Epithelial cell of prostate (primary cell): ENCODE results near the gene OR10H5.
"Not testable (repeated sequence)": the region's sequence is repeated elsewhere in the genome, so short reads cannot be mapped to it uniquely, and the experiment has no call there.

ENCODE experiments used
- DNase-seq: peaks from one replicate; pipeline ENCODE4 v3.0.0-alpha.2; 2011; ENCODE audit warnings: low read depth, low spot score
- H3K27ac ChIP-seq: fragments of 450-650 bp; 2 replicates; pipeline ENCODE4 v1.5.1; 2017; ENCODE audit warnings: mild to moderate bottlenecking

OR10H5 gene

GRCh38 chr19:15810335-15810734, 22.9 kb downstream of the OR10H5 start:
- no peak for DNase-seq
- no peak overlapping the region for H3K27ac ChIP-seq

DNA sequence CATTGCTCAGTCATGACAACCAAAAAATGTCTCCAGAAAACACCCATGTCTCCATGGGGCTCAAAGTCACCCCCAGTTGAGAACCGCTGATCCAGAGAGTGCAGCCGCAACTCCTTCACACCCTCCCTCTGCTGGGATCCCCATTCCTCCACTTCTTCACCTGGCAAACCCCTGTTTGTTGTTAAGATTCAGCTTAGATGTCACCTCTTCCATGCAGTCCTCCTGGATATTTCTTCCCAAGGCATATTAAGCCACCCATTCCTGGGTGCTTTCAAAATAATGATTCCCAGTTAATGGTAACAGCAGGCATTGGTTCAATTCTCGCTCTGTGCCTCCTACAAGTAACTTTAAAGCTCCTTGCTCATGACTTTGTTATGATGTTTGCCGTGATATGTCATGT, 24.0 kb downstream of the OR10H5 start:
- DNase-seq, result no peak
- no peak overlapping the region for H3K27ac ChIP-seq

DNA sequence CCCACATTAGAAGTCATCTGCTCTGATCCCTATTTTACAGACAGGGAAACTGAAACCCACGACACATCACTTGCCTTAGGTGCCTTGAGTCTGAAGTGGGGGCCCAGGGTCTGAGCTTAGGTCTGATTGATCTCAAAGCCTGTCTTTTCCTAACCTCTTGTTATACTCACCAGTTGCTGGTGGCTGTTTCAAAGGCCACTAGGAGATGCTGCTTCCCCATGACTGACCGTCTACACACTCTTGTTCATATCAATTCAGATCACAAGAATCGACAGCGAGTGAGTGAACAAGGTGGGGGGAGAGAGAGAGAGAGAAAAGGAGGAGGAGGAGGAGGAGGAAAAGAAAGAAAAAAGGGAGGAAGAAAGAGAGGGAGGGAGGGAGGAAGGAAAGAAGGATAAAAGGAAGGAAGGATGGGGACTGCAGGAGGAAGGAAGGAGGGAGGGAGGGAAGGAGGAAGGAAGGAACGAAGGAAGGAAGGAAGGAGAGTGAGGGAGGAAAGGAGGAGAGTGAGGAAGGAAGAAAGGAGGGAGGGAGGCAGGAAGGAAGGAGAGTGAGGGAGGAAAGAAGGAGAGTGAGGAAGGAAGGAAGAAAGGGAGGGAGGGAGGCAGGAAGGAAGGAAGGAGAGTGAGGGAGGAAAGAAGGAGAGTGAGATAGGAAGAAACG, 24.7 kb downstream of the OR10H5 start:
- no peak for DNase-seq
- H3K27ac ChIP-seq, result no peak overlapping the region

GRCh38 chr19:15813916-15814315, 26.5 kb downstream of the OR10H5 start:
- DNase-seq, result no peak
- no peak overlapping the region for H3K27ac ChIP-seq

GRCh38 chr19:15815306-15815705, 27.8 kb downstream of the OR10H5 start, which contains the start of gene OR10H1:
Gene OR10H1 (minus strand): TSS chr19:15815664. CDS start chr19:15808037, 7,627 bp downstream.
- H3K27ac ChIP-seq, result no peak within 1 kb of the TSS
- no peak for DNase-seq

DNA sequence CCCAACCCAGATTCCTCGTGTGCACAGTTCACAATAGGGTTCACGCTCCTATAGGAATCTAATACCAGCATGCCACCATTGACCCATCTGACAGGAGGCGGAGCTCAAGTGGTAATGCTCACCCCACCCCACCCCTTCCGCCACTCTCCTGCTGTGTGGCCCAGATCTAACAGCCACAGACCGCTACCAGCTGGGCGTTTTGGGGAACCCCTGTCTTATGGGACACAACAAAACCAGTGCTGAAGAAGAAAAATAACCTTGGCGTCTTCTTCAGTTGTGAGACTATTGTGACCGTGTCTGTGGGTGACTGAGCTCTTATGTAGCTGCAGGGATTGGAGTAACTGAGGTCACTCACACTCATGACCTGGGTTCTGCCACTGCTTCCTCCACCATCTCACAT, 33.2 kb downstream of the OR10H5 start:
- DNase-seq, result no peak
- H3K27ac ChIP-seq, result no peak overlapping the region

- no peak for DNase-seq
- no peak overlapping the region for H3K27ac ChIP-seq
Observed at GRCh38 chr19:15825753-15826152, 38.3 kb downstream of the OR10H5 start.

- DNase-seq, result no peak
- H3K27ac ChIP-seq, result peak overlapping the region; percentile 89
Observed at GRCh38 chr19:15828121-15828610, 40.7 kb downstream of the OR10H5 start.

GRCh38 chr19:15828611-15829305, 41.3 kb downstream of the OR10H5 start:
- not testable (repeated sequence) for DNase-seq

GRCh38 chr19:15829306-15829698, 41.8 kb downstream of the OR10H5 start:
- no peak for DNase-seq
- peak overlapping the region; percentile 89 for H3K27ac ChIP-seq

More at GRCh38 chr19:15828611-15829305, 41.3 kb downstream of the OR10H5 start:
- peak overlapping the region; percentile 89 for H3K27ac ChIP-seq

DNA sequence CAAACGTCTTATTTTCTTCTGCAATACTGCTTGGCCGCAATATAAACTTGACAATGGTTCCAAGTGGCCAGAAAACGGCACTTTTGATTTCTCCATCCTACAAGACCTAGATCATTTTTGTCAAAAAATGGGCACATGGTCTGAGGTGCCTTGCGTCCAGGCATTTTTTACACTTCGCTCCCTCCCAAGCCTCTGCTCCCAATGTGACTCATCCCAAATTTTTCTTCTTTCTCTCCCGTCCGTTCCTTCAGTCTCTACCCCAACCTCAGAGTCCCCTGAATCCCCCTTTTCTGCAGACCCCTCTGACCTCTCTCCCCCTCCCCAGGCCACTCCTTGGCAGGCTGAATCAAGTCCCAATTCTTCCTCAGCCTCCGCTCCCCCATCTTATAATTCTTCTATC, 42.3 kb downstream of the OR10H5 start:
- no peak for DNase-seq
- H3K27ac ChIP-seq, result peak overlapping the region; percentile 89

DNA sequence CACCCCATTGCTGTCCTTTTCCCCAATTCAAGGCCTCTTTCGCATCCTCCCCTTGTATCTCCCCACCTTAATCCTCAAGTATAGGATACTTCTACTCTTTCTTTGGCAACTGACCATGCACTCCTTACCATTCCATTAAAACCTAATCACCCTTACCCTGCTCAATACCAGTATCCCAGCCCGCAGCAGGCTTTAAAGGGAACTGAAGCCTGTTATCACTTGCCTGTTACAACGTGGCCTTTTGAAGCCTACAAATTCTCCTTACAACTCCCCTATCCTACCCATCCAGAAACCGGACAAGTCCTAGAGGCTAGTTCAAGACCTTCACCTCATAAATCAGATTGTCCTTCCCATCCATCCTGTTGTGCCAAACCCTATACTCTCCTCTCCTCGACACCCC, 44.2 kb downstream of the OR10H5 start:
- no peak for DNase-seq
- H3K27ac ChIP-seq, result no peak overlapping the region

GRCh38 chr19:15834232-15834631, 46.8 kb downstream of the OR10H5 start:
- peak overlapping the region; percentile 100 for H3K27ac ChIP-seq
- DNase-seq, result not testable (repeated sequence)

- not testable (repeated sequence) for DNase-seq
- peak overlapping the region; percentile 100 for H3K27ac ChIP-seq
Observed at GRCh38 chr19:15835565-15836329, 48.3 kb downstream of the OR10H5 start.

DNA sequence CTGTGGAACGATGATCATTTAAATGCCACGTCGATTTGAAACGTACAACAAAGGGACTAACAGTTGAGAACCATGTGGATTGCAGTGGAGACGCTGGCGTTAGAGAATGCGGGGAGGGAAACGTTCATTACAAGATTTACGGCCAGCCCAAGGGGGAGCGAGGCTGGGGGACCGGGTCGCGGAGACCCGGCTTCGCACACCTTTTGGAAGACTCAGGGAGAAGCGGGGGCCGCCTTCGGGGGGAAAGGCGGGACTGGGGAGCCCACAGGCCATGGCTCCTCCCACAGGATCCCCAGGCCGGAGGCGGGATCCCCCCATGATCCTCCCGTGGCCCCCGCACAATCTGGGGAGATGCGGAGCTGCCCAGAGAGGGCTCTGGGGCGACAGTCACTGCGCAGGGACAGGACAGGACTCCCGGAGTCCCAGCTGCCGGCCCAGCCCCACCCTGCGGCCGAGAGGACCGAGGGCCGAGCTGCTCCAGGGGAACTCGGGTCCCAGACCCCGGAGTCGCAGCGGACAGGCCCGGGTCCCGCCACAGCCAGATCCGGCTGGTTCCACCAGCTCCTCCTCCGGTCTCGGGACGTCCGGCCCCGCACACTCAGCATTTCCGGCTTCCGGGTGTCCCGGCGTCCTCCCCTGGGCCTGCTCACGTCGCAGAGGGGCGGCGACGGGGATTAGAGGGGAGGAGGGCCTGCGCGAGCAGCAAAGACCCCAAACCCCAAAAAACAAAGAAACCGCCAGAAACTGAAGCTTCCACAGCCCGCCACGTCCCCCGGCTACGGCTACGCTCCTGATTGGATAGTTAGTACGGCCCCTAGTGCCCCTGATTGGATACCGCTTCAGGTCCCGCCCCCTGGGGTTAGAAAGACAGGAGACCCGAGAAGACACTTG, 49.1 kb downstream of the OR10H5 start:
- DNase-seq, result peak; percentile 76
- peak overlapping the region; percentile 100 for H3K27ac ChIP-seq

DNA sequence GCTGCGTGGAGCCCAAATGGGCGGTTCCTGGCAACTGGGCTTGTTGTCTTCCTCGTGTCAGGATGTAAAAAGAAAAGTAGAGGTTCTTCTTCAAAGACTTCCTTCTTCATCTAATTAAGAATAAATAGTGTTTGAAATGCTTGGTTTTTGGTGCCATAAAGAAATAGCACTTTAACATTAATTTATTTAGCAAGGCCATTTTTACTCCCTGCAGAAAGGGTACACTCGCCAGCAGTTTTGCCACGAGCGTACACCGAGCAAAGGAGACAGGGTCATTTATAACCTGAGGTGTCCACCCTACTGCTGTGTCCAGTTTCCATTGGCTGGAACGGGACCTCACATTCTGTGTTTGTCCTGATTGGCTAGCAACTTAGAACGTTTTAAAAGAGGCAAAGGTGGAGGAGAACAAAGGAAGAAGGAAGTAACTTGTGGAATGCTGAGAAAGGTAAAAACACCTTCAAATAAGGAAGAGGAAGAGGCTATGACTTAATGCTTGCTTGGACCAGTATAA, 49.8 kb downstream of the OR10H5 start:
- peak; percentile 61 for DNase-seq
- H3K27ac ChIP-seq, result peak overlapping the region; percentile 100

DNA sequence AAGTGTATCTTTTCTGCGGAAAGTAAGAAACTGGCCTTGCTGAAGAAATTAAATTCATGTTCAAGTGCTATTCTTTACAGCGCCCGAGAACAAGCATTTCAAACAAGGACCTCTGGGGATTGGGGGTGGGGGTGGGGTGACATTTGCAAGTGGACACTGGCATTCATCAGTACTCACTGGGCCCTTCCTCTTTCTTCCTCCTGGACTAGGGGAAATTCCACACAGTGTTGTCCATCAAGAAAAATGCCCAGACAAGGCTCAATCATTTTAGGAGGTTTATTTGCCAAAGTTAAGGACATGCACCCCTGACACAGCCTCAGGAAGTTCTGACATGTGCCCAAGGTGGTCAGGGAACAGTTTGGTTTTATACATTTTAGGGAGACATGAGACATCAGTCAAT, 50.9 kb downstream of the OR10H5 start:
- peak overlapping the region; percentile 100 for H3K27ac ChIP-seq
- no peak for DNase-seq

- H3K27ac ChIP-seq, DNase-seq: not testable (repeated sequence)
Observed at GRCh38 chr19:15839888-15840287, 52.4 kb downstream of the OR10H5 start.

- no peak for DNase-seq
- H3K27ac ChIP-seq, result no peak overlapping the region
Observed at GRCh38 chr19:15840833-15841232, 53.4 kb downstream of the OR10H5 start.
